ENCODE measurements around the gene PRKCZ.

The PRKCZ gene

GRCh38 chr1:2072109-2072806 is 22.0 kb downstream of the PRKCZ start:
- H3K18ac ChIP-seq (ENCODE audit: low read length), result peak overlapping the region; percentile 59
- no peak overlapping the region for H3K4me2 ChIP-seq (ENCODE audit: insufficient read depth, low read length, poor library complexity, severe bottlenecking)
- DNase-seq (ENCODE audit: low spot score), result no peak
- H2BK15ac ChIP-seq (ENCODE audit: low read length), result peak overlapping the region; percentile 16
- peaks cover 13% of the 10 kb centered on the region for H3K79me1 ChIP-seq (ENCODE audit: low read depth, low read length)
- no peak overlapping the region for H2BK12ac ChIP-seq (ENCODE audit: low read length)
- H4K91ac ChIP-seq (ENCODE audit: low read depth, low read length, poor library complexity), result no peak overlapping the region
- H3K4me1 ChIP-seq (ENCODE audit: control insufficient read depth in 2 of 2, insufficient read depth in 1 of 2, low read depth in 1 of 2, low read length in 2 of 2), result peaks cover 11 to 25% of the 10 kb centered on the region in 2 donors
- H3K27ac ChIP-seq (replicated peaks; ENCODE audit: low read length), result peak overlapping the region; percentile 18
- H3K4ac ChIP-seq (ENCODE audit: low read length), result no peak overlapping the region
- H3K23ac ChIP-seq (ENCODE audit: low read depth, low read length, poor library complexity), result no peak overlapping the region
- H2AFZ ChIP-seq (ENCODE audit: low read length), result no peak overlapping the region
- no peak overlapping the region for H3K4me3 ChIP-seq (ENCODE audit: low read length in 2 of 2)
- no peak overlapping the region for H3K9ac ChIP-seq (ENCODE audit: low read depth, low read length, poor library complexity)
- peak overlapping the region; percentile 55 for H2BK120ac ChIP-seq (ENCODE audit: low read depth, low read length)
- H3K27me3 ChIP-seq (ENCODE audit: control insufficient read depth in 3 of 3, insufficient read depth in 3 of 3, low read depth in 1 of 3, low read length in 3 of 3), result peaks cover 0 to 60% (median 0%) of the 10 kb centered on the region in 3 experiments
- H4K8ac ChIP-seq (ENCODE audit: low read depth, low read length), result no peak overlapping the region
- no peak overlapping the region for H2BK5ac ChIP-seq (ENCODE audit: low read length)
- no peak overlapping the region for H3K14ac ChIP-seq (ENCODE audit: low read length)
- H2AK5ac ChIP-seq (ENCODE audit: low read depth, low read length), result peak overlapping the region; percentile 7
- peaks cover 0 to 4% of the 10 kb centered on the region in 2 donors for H3K36me3 ChIP-seq (replicated peaks in 1 of 2; ENCODE audit: control insufficient read depth in 2 of 2, insufficient read depth in 2 of 2, low read length in 2 of 2)
- no CpG with 5 or more reads among the region's 25 CpGs for WGBS, 2 donors (ENCODE audit: extremely low coverage in 2 of 2, insufficient read length in 2 of 2, insufficient replicate concordance in 1 of 2)
- peaks cover 0 to 4% of the 10 kb centered on the region in 2 donors for H3K9me3 ChIP-seq (replicated peaks in 1 of 2; ENCODE audit: control insufficient read depth in 2 of 2, insufficient read depth in 1 of 2, low read depth in 1 of 2, low read length in 2 of 2)

- Histone ChIP-seq H2BK15ac (ENCODE audit: low read length) (peak overlapping the region; percentile 16), H2AFZ (ENCODE audit: low read length) (peak overlapping the region; percentile 100), H3K4me1 (ENCODE audit: control insufficient read depth in 2 of 2, insufficient read depth in 1 of 2, low read depth in 1 of 2, low read length in 2 of 2) (peaks cover 11 to 25% of the 10 kb centered on the region in 2 donors), H3K27me3 (ENCODE audit: control insufficient read depth in 3 of 3, insufficient read depth in 3 of 3, low read depth in 1 of 3, low read length in 3 of 3) (peaks cover 0 to 60% (median 0%) of the 10 kb centered on the region in 3 experiments), H2BK5ac (ENCODE audit: low read length) (no peak overlapping the region), H3K4me2 (ENCODE audit: insufficient read depth, low read length, poor library complexity, severe bottlenecking) (no peak overlapping the region), H3K23ac (ENCODE audit: low read depth, low read length, poor library complexity) (no peak overlapping the region), H3K4ac (ENCODE audit: low read length) (no peak overlapping the region), H3K79me1 (ENCODE audit: low read depth, low read length) (peaks cover 12% of the 10 kb centered on the region), H3K4me3 (ENCODE audit: low read length in 2 of 2) (peak overlapping the region in 1 of 2 donors; percentile 54), H3K14ac (ENCODE audit: low read length) (no peak overlapping the region), H3K9me3 (replicated peaks in 1 of 2; ENCODE audit: control insufficient read depth in 2 of 2, insufficient read depth in 1 of 2, low read depth in 1 of 2, low read length in 2 of 2) (peaks cover 3 to 9% of the 10 kb centered on the region in 2 donors), H3K9ac (ENCODE audit: low read depth, low read length, poor library complexity) (peak overlapping the region; percentile 73), H2BK12ac (ENCODE audit: low read length) (no peak overlapping the region), H2AK5ac (ENCODE audit: low read depth, low read length) (peak overlapping the region; percentile 7), H3K36me3 (replicated peaks in 1 of 2; ENCODE audit: control insufficient read depth in 2 of 2, insufficient read depth in 2 of 2, low read length in 2 of 2) (peaks cover 0 to 6% of the 10 kb centered on the region in 2 donors), H2BK120ac (ENCODE audit: low read depth, low read length) (peak overlapping the region; percentile 55), H3K18ac (ENCODE audit: low read length) (peak overlapping the region; percentile 59), H4K91ac (ENCODE audit: low read depth, low read length, poor library complexity) (no peak overlapping the region), H3K27ac (replicated peaks; ENCODE audit: low read length) (peak overlapping the region; percentile 18), H4K8ac (ENCODE audit: low read depth, low read length) (no peak overlapping the region)
- DNase-seq (ENCODE audit: low spot score), result no peak
- WGBS, 2 donors (ENCODE audit: extremely low coverage in 2 of 2, insufficient read length in 2 of 2, insufficient replicate concordance in 1 of 2), result no CpG with 5 or more reads among the region's 14 CpGs
These were observed 22.7 kb downstream of the PRKCZ start for GRCh38 chr1:2072891-2073290.

GRCh38 chr1:2073382-2074230 is 23.4 kb downstream of the PRKCZ start:
- Histone ChIP-seq H2AFZ (ENCODE audit: low read length) (peak overlapping the region; percentile 100), H3K18ac (ENCODE audit: low read length) (peak overlapping the region; percentile 96), H3K4me3 (ENCODE audit: low read length in 2 of 2) (peak overlapping the region in 1 of 2 donors; percentile 54), H3K36me3 (replicated peaks in 1 of 2; ENCODE audit: control insufficient read depth in 2 of 2, insufficient read depth in 2 of 2, low read length in 2 of 2) (peaks cover 0 to 4% of the 10 kb centered on the region in 2 donors), H3K79me1 (ENCODE audit: low read depth, low read length) (peaks cover 11% of the 10 kb centered on the region), H3K9me3 (replicated peaks in 1 of 2; ENCODE audit: control insufficient read depth in 2 of 2, insufficient read depth in 1 of 2, low read depth in 1 of 2, low read length in 2 of 2) (peaks cover 10 to 14% of the 10 kb centered on the region in 2 donors), H3K23ac (ENCODE audit: low read depth, low read length, poor library complexity) (peak overlapping the region; percentile 82), H2BK120ac (ENCODE audit: low read depth, low read length) (peak overlapping the region; percentile 98), H4K91ac (ENCODE audit: low read depth, low read length, poor library complexity) (no peak overlapping the region), H3K4me2 (ENCODE audit: insufficient read depth, low read length, poor library complexity, severe bottlenecking) (peak overlapping the region; percentile 24), H3K9ac (ENCODE audit: low read depth, low read length, poor library complexity) (peak overlapping the region; percentile 88), H2BK12ac (ENCODE audit: low read length) (peak overlapping the region; percentile 80), H2BK5ac (ENCODE audit: low read length) (peak overlapping the region; percentile 98), H3K27me3 (ENCODE audit: control insufficient read depth in 3 of 3, insufficient read depth in 3 of 3, low read depth in 1 of 3, low read length in 3 of 3) (peaks cover 0 to 56% (median 0%) of the 10 kb centered on the region in 3 experiments), H2BK15ac (ENCODE audit: low read length) (peak overlapping the region; percentile 97), H3K14ac (ENCODE audit: low read length) (peak overlapping the region; percentile 99), H2AK5ac (ENCODE audit: low read depth, low read length) (peak overlapping the region; percentile 99), H3K27ac (replicated peaks; ENCODE audit: low read length) (peak overlapping the region; percentile 18), H4K8ac (ENCODE audit: low read depth, low read length) (peak overlapping the region; percentile 31), H3K4ac (ENCODE audit: low read length) (peak overlapping the region; percentile 80), H3K4me1 (ENCODE audit: control insufficient read depth in 2 of 2, insufficient read depth in 1 of 2, low read depth in 1 of 2, low read length in 2 of 2) (peaks cover 11 to 25% of the 10 kb centered on the region in 2 donors)
- DNase-seq (ENCODE audit: low spot score), result peak; percentile 59
- no CpG with 5 or more reads among the region's 59 CpGs for WGBS, 2 donors (ENCODE audit: extremely low coverage in 2 of 2, insufficient read length in 2 of 2, insufficient replicate concordance in 1 of 2)

Data from neuronal stem cell (in vitro differentiated cells).